ENCODE results near the gene HEATR9.

The HEATR9 gene

DNA sequence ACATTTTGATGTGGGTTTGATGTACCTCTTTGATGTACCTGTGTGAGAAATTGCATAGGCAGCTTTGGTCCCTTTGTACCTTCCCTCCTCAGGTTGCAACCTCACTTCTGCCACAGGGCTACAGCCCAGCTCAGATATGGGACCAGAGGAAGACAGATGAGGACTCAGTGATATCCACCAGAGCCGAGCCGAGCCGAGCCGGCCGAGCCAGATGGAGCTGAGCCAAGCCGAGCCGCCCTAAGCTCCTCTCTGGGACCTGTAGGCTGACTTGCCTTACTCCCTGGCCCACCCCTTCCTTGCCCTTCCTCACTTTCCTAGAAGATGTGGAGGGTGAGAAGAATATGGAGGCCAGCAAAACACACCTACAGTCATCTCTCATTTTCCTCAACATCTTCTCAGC is 3.8 kb downstream of the HEATR9 start:
- DNase-seq: no peak

GRCh38 chr17:35856603-35857002 is 12.1 kb downstream of the HEATR9 start:
- no peak for DNase-seq

DNA sequence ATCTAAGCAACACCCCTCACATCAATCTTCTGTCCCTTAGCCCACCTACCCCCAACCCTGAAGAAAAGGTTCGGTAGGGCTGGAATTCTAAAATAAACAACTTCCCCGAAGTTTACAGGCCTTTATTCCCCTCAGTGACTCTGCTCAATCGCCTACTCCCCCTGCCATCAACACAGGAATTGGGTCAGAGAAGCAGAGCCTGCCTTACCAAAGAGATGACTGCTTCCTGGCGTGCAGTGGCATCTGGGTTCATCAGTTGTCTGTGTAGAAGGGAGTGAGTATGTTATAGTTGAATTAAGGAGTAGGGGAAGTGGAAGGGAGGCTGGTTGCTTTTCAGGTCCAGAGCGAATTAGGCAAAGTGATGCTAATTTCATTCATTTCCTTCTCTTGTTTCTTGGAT is 12.7 kb downstream of the HEATR9 start:
- DNase-seq: no peak

DNA sequence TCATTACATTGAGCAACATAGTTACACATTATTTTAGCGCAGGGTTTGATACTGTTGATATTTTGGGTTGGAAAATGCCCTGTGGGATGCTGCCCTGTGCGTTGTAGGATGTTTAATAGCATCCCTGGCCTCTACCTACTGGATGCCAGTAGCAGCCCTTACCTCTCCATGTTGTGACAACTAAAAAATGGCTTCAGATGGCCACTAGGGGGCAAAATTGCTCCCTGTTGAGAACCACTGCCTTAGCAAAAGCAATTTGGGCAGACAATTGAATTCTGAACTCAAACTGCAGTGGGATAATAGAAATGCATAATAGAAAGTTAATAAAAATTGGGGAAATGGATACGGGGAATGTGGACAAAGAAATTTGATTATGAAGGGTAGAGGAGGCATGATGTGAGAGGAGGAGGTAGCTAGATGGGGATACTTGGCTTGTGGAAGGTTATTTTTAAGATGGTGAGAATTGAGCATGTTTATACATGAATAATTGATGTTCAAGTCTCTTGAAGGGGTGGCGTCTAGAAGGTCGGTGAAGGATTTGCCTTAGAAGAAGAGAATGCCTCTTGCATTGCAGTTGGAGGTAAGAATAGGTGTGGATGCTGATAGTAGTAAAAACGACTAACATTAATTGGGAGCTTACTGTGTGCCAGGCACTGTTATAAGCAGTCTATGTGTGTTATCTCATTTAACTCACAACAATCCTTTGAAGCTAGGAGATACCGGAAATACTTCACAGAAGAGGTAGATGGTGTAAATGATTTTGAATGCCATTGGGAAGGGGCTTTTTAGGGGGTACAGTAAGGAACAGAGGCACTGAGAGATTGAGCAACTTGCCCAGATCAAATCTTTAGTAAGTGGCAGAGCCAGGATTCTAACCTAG is 19.0 kb downstream of the HEATR9 start:
- DNase-seq: peak; percentile 34 to 70

DNA sequence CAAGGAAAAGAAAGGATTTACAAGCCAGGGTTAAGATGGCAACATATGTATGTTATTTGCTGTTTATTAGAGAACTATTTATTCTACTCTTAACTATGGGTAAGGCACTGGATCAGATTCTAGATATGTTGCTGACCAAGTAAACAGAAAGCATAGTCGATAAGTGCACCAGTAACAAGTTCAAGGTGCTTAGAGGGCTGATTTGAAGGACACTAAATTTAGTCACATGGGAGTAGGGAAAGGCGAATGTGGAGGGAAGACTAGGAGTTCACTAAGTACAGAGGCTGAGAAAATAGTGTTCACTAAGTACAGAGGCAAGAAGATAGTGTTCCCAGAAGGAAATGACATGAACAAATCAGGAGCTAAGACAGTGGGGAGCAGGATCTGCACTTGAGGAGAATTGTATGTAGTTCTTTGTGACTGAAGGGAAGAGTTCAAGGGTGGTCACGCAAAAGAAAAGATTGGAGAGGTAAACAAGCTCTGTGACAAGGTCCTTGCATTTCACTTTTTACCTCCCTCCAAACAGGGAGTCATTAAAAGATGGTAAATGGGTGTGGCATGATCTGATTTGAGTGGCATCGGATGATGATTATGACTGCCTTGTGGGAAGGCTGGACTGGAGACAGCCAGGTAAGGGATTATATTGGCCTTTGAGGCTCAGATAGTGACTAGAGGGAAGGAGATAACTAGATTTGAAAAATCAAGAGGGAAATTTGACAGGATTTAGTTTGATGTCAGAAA is 20.9 kb downstream of the HEATR9 start:
- DNase-seq: no peak

GRCh38 chr17:35847006-35847405 is 21.7 kb downstream of the HEATR9 start:
- no peak for DNase-seq

- DNase-seq: no peak
Observed at GRCh38 chr17:35846055-35846809, 22.5 kb downstream of the HEATR9 start.

DNA sequence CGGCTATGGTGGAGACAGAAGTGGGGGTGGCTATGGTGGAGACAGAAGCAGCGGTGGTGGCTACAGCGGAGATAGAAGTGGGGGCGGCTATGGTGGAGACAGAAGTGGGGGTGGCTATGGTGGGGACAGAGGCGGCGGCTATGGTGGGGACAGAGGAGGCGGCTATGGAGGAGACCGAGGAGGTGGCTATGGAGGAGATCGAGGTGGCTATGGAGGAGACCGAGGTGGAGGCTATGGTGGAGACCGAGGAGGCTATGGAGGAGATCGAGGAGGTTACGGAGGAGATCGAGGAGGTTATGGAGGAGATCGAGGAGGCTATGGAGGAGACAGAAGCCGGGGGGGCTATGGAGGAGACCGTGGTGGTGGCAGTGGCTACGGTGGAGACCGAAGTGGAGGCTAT is 24.1 kb downstream of the HEATR9 start:
- no peak for DNase-seq

GRCh38 chr17:35843698-35844097 is 25.0 kb downstream of the HEATR9 start:
- no peak for DNase-seq

- no peak for DNase-seq
Observed at GRCh38 chr17:35842239-35842638, 26.5 kb downstream of the HEATR9 start.

GRCh38 chr17:35841505-35841904 is 27.2 kb downstream of the HEATR9 start:
- no peak for DNase-seq

GRCh38 chr17:35841101-35841500 is 27.6 kb downstream of the HEATR9 start:
- DNase-seq: no peak

DNA sequence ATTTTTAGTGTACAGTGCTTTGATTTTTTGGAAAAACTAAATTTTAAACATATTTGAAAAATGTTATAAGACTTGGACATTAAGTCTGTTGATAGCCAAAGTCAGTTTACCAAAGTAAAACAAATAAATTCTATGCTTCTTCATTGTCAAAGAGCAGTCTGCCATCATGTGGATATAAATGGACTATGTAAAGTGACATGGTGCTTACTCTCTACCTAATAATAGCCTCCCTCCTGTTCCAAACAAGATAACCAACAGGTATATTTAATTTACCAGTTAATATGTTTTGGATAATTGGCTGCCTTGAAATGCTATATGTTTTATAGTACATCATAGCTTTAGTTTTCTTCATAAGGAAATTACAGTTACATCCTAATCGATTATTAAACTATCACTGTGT is 43.5 kb downstream of the HEATR9 start:
- no peak for DNase-seq

- DNase-seq: no peak
Observed at GRCh38 chr17:35821308-35821707, 47.4 kb downstream of the HEATR9 start.

GRCh38 chr17:35819455-35819854 is 49.2 kb downstream of the HEATR9 start:
- DNase-seq: no peak

- no peak for DNase-seq
Observed at GRCh38 chr17:35817196-35817595, 51.5 kb downstream of the HEATR9 start.

DNA sequence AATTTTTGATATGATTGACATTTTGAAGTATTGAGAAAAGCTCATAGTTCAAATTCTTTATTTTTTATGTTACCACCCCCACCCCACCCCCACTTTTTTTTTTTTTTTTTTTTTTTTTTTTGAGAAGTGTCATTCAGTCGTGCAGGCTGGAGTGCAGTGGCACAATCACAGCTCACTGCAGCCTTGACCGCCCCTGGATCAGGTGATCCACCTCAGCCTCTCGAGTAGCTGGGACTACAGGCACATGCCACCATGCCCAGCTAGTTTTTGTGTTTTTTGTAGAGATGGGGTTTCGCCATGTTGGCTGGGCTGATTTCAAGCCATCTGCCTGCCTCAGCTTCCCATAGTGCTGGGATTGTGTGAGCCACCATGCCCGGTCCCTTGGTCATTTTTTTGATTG is 52.0 kb downstream of the HEATR9 start:
- DNase-seq: no peak

- no peak for DNase-seq
Observed at GRCh38 chr17:35812456-35812855, 56.2 kb downstream of the HEATR9 start.

- no peak for DNase-seq
Observed at GRCh38 chr17:35811759-35812158, 56.9 kb downstream of the HEATR9 start.

DNA sequence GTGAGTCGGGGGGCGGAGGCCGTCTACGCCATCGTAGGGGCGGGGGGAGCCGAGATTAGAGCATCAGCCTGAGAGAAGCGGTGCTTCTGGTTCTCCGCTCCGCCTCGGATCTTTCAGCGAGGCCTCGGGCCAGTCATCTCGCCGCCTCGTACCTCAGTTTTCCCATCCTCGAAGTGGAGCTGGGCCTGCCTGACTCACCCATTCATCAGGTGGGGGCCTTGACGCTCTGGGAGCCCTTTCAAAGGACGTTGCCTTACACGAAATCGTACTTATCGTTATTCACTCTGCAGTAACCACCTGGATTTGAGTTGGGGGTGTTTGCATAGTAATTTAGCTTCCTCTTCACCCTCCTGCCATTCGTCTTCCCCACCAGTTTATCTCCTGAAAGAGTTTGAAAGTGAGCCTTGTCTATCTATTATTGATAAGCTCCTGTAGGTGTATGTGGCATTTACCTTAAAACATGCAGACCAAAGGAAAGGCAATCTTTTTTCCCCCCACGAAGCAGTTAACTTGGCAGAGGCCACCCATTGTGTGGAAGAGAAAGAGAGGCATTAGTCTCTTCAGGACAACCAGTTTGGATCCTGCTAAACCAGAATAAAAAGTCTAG is 58.7 kb downstream of the HEATR9 start:
- no peak for DNase-seq

GRCh38 chr17:35808962-35809854 is 59.5 kb downstream of the HEATR9 start, which contains the start of gene TAF15:
TAF15 (plus strand) TSS chr17:35809484; CDS start chr17:35809570, 86 bp downstream.
- peak; percentile 94 to 97 for DNase-seq

Measured in NCI-H446 (cell line).